Measurements from ENCODE around the gene GJD4.

Gene GJD4

DNA sequence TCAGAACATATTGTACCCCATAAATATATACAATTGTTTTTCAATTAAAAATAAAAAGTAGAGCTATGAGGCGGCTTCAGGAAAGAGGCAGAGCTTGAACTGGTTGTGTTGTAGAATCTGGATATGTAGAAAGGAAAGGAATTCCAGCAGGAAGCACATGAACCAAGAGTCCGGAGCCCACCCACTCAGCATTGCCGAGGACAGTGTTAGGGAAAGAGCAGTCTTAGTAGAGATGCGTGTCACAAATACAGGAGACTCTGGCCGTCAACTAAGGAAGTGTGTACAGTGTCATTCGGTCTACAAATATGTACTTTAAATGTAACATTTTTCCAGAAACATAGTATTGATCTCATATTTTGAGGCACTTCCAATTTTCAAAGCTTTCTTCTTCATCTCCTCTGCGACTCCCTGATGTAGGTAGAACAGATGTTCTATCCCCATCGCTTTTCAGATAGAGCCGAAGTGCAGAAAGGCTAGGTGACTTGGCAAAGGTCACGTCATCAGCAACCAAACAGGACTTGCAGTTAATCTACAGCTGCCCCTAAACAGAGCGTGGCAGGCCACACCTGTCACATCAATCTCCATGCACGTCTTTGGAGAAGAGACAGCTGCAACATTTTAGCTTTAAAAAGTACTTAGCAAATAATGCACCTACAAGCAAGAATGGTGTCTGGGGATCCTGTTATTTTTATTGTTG is 25.3 kb upstream of the GJD4 start:
- DNase-seq: no peak

GRCh38 chr10:35580423-35580770 is 24.7 kb upstream of the GJD4 start:
- no peak for DNase-seq

DNA sequence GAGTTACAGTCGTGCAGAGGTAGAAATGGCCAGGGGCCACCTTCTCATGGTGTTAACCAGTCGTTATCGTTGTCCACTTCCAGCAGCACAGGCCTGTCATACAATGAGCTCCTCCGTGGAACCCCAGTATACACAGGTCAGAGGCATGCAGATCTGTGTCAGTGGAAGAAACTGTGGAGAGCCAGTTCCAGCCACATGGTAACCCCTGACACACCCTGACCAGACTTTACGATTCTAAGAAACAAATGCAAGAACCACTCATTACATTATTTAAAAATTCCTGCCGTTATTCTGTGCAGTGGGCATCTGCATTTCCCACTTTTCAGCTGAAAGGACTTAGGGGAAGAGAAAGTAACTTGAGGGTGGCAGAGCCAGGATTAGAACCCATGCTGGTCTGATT is 23.5 kb upstream of the GJD4 start:
- DNase-seq: no peak

DNA sequence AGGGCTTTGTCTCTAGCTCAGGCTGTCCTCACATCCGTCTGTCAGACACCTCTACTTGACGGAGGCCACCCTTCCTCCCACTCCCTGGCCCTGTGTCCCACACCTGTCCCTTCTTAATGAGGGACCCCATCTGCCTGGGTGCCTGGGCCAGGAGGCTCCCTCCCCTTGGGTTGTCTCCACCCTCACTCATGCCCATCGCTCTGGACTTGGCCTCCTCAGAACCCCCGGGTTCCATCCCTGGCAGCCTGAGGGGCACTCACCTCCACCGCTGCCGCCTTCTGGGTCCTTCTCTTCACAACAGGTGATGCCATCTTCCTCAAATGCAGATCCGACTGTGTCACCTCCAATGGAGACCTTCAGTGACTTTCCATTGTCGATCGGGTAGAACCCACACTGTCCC is 20.2 kb upstream of the GJD4 start:
- DNase-seq: no peak

DNA sequence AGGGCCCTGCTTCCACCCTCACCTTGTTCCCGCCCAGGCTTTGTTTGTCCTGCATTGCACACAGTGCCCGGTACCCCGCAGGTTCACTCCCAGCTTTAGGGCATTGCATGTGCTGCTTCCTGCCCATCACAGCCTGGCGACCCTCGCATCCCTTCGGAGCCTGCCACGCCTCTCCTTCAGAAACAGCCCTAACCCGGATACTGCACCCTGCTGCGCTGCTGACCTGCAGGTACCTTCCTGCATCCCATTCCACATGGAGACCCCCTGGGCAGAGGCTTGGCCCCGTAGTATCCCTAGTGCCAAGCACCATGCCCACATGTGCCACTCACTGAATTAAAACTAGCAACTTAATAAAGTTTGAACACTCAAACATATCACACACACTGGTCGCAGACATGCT is 19.8 kb upstream of the GJD4 start:
- DNase-seq: no peak

- DNase-seq: no peak
Measured at GRCh38 chr10:35585903-35586535, 19.1 kb upstream of the GJD4 start.

- DNase-seq: no peak
Measured at GRCh38 chr10:35588836-35589235, 16.3 kb upstream of the GJD4 start.

- DNase-seq: no peak
Measured at GRCh38 chr10:35592441-35592840, 12.7 kb upstream of the GJD4 start.

GRCh38 chr10:35594115-35595079 is 10.7 kb upstream of the GJD4 start:
- DNase-seq: no peak

GRCh38 chr10:35595106-35595505 is 10.0 kb upstream of the GJD4 start:
- DNase-seq: no peak

GRCh38 chr10:35598379-35598778 is 6.8 kb upstream of the GJD4 start:
- DNase-seq: no peak

- no peak for DNase-seq
Measured at GRCh38 chr10:35600193-35600592, 4.9 kb upstream of the GJD4 start.

GRCh38 chr10:35606430-35606829 is 1.3 kb downstream of the GJD4 start:
- no peak for DNase-seq

- no peak for DNase-seq
Measured at GRCh38 chr10:35607475-35608327, 2.6 kb downstream of the GJD4 start.

- no peak for DNase-seq
Measured at GRCh38 chr10:35608328-35608672, 3.2 kb downstream of the GJD4 start.

DNA sequence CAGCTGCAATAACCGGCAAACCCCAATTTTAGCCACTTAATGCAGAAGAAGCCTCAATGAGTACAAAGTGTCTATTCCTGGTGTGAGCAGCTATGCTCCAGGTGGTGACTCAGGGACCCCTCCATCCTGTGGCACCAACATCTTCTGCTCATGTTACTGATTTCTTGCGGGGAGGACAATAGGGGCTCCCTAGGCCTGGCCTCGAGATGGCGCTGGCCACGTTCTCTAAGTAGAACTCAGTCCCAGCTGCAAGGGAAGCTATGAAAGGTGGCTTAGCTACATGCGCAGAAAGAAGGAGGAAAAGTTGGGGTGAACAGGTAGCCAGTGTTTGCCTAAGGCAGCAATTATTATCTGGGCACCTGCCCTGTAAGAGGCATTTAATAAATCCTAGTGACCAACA is 6.6 kb downstream of the GJD4 start:
- DNase-seq: no peak

- no peak for DNase-seq
Measured at GRCh38 chr10:35612385-35613106, 7.4 kb downstream of the GJD4 start.

DNA sequence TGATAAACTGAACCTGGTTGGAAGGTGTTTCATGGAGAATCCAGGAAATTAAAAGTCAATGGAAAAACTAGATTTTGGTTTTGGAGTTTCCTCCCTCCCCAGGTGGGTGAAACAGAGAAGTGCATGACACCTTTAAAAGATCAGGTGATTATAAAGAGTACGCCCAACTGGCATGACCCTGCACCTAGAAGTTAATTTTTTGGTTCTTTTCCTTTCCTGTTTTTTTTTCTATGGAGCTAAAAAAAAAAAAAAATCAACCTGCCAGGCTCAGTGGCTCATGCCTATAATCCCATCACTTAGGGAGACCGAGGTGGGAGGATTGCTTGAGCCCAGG is 7.9 kb downstream of the GJD4 start:
- no peak for DNase-seq

GRCh38 chr10:35613597-35614226 is 8.6 kb downstream of the GJD4 start:
- no peak for DNase-seq

DNA sequence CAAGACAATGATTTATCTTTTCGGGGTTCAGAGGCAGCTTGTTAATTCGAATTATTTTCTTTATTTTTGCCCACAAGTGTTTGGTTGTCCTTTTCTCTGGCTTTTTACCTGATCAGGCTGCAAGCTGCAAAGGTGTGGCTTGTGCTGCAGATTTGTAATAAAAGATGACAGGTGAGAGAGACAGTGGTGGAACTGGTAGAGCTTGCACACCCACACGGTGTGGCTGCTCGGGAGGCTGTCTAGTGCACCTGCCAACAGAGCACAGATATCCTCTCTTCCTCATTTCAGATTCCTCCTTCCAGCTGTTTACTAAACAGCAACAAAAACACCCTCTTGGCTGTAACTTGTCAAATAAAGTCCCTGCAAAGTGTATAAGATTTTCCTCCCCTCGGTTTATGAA is 9.2 kb downstream of the GJD4 start:
- no peak for DNase-seq

GRCh38 chr10:35626971-35627507 is 21.9 kb downstream of the GJD4 start:
- DNase-seq: no peak

- no peak for DNase-seq
Measured at GRCh38 chr10:35631404-35631803, 26.3 kb downstream of the GJD4 start.
